ENCODE data around the gene BBIP1. TPM values are rescaled to one million over a fixed set of nuclear protein-coding genes. Genes with fewer than 3 reads are reported as not detected.

BBIP1 gene
- total and polyA plus RNA-seq, 10 of the 15 experiments (the other 5 are each of a cell fraction or from before 2014, with no cell fraction given): 13.8 to 40.8 (median 31.3) TPM

DNA sequence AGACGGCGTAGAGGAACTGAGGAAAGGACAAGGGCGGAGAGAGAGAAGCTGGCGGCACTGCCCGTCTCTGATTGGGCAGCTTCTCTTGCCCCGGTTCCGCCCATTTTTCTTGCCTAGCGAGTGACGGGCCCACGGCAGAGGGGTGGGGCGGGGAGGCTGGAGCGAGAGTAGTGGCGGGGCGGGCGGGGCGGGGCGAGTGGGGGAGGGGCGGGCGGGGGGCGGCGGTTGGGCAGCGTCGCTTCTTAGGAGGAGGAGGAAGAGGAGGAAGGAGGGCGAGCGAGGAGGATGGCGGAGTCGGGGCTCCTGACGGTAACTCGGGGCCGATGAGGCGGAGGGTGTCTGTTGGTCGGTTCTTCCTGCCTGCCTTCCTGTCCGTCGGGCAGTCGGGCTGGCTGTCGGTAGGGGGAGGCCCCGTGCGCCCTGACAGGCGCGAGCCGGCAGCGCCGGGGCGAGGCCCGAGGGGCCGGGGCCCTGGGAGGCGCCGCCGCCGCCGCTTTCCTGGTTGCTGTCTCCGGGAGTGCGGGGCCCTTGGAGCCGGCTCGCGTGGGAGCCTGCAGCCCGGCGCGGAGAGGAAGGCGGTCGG, 460 bp upstream of the BBIP1 start, which contains the start of gene SHOC2 (continued):
- TF ChIP-seq, protein P1, sequence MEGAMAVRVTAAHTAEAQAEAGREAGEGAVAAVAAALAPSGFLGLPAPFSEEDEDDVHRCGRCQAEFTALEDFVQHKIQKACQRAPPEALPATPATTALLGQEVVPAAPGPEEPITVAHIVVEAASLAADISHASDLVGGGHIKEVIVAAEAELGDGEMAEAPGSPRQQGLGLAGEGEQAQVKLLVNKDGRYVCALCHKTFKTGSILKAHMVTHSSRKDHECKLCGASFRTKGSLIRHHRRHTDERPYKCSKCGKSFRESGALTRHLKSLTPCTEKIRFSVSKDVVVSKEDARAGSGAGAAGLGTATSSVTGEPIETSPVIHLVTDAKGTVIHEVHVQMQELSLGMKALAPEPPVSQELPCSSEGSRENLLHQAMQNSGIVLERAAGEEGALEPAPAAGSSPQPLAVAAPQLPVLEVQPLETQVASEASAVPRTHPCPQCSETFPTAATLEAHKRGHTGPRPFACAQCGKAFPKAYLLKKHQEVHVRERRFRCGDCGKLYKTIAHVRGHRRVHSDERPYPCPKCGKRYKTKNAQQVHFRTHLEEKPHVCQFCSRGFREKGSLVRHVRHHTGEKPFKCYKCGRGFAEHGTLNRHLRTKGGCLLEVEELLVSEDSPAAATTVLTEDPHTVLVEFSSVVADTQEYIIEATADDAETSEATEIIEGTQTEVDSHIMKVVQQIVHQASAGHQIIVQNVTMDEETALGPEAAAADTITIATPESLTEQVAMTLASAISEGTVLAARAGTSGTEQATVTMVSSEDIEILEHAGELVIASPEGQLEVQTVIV (IDR thresholded peaks at IDR 0.05; ENCODE audit: borderline replicate concordance, partially characterized antibody): no peak
- TF ChIP-seq, protein P2, sequence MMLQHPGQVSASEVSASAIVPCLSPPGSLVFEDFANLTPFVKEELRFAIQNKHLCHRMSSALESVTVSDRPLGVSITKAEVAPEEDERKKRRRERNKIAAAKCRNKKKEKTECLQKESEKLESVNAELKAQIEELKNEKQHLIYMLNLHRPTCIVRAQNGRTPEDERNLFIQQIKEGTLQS (IDR thresholded peaks at IDR 0.05; ENCODE audit: borderline replicate concordance, extremely low read depth, low read depth, low read length): no peak
- no peak for TF ChIP-seq SPI1 (IDR thresholded peaks at IDR 0.05; ENCODE audit: borderline replicate concordance, insufficient read depth, low read depth, low read length)
- TF ChIP-seq ZNF274 (IDR thresholded peaks at IDR 0.05; ENCODE audit: insufficient read depth, insufficient read length): no peak
- TF ChIP-seq CBX5 (IDR thresholded peaks at IDR 0.05; ENCODE audit: low read depth): no peak
- no peak for TF ChIP-seq JUNB (IDR thresholded peaks at IDR 0.05)
- TF ChIP-seq, protein P3, sequence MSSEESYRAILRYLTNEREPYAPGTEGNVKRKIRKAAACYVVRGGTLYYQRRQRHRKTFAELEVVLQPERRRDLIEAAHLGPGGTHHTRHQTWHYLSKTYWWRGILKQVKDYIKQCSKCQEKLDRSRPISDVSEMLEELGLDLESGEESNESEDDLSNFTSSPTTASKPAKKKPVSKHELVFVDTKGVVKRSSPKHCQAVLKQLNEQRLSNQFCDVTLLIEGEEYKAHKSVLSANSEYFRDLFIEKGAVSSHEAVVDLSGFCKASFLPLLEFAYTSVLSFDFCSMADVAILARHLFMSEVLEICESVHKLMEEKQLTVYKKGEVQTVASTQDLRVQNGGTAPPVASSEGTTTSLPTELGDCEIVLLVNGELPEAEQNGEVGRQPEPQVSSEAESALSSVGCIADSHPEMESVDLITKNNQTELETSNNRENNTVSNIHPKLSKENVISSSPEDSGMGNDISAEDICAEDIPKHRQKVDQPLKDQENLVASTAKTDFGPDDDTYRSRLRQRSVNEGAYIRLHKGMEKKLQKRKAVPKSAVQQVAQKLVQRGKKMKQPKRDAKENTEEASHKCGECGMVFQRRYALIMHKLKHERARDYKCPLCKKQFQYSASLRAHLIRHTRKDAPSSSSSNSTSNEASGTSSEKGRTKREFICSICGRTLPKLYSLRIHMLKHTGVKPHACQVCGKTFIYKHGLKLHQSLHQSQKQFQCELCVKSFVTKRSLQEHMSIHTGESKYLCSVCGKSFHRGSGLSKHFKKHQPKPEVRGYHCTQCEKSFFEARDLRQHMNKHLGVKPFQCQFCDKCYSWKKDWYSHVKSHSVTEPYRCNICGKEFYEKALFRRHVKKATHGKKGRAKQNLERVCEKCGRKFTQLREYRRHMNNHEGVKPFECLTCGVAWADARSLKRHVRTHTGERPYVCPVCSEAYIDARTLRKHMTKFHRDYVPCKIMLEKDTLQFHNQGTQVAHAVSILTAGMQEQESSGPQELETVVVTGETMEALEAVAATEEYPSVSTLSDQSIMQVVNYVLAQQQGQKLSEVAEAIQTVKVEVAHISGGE (CRISPR knock-in tag; IDR thresholded peaks at IDR 0.05): no peak
- TF ChIP-seq, protein P4, sequence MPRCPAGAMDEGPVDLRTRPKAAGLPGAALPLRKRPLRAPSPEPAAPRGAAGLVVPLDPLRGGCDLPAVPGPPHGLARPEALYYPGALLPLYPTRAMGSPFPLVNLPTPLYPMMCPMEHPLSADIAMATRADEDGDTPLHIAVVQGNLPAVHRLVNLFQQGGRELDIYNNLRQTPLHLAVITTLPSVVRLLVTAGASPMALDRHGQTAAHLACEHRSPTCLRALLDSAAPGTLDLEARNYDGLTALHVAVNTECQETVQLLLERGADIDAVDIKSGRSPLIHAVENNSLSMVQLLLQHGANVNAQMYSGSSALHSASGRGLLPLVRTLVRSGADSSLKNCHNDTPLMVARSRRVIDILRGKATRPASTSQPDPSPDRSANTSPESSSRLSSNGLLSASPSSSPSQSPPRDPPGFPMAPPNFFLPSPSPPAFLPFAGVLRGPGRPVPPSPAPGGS (IDR thresholded peaks at IDR 0.05; ENCODE audit: borderline replicate concordance, insufficient read depth, low read depth, low read length, poor library complexity, severe bottlenecking): no peak
- no peak for TF ChIP-seq RUNX3 (IDR thresholded peaks at IDR 0.05; ENCODE audit: low read length)
- TF ChIP-seq HDGF (IDR thresholded peaks at IDR 0.05): peak; percentile 71
- TF ChIP-seq SREBF1 (IDR thresholded peaks at IDR 0.05; ENCODE audit: low read length): no peak
- no peak for TF ChIP-seq TBL1XR1 (IDR thresholded peaks at IDR 0.05; ENCODE audit: low read depth, low read length)
- TF ChIP-seq CREM (IDR thresholded peaks at IDR 0.05; ENCODE audit: low read depth): no peak
- no peak for TF ChIP-seq SMAD5 (IDR thresholded peaks at IDR 0.05; ENCODE audit: low read depth)
- TF ChIP-seq, protein P5, sequence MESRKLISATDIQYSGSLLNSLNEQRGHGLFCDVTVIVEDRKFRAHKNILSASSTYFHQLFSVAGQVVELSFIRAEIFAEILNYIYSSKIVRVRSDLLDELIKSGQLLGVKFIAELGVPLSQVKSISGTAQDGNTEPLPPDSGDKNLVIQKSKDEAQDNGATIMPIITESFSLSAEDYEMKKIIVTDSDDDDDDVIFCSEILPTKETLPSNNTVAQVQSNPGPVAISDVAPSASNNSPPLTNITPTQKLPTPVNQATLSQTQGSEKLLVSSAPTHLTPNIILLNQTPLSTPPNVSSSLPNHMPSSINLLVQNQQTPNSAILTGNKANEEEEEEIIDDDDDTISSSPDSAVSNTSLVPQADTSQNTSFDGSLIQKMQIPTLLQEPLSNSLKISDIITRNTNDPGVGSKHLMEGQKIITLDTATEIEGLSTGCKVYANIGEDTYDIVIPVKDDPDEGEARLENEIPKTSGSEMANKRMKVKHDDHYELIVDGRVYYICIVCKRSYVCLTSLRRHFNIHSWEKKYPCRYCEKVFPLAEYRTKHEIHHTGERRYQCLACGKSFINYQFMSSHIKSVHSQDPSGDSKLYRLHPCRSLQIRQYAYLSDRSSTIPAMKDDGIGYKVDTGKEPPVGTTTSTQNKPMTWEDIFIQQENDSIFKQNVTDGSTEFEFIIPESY (IDR thresholded peaks at IDR 0.05): no peak
- TF ChIP-seq BHLHE40 (IDR thresholded peaks at IDR 0.05; ENCODE audit: borderline replicate concordance in 1 of 2, low read depth in 2 of 2, low read length in 1 of 2): peak in 1 of 2 experiments; percentile 62; a peak in 1 of 4 replicates
- no peak for TF ChIP-seq NR2C1 (IDR thresholded peaks at IDR 0.05)
- no peak for TF ChIP-seq RFX5 (IDR thresholded peaks at IDR 0.05; ENCODE audit: low read depth, low read length)

All from GM12878 (cell line).